DMS 273 (cell line): Measurements from ENCODE around the gene BEGAIN.

Experiments used
- DNase-seq: peaks from one replicate; lab custom pipeline; 2025; ENCODE audit not compliant: unreplicated experiment; lab: John Stamatoyannopoulos, UW

BEGAIN gene

GRCh38 chr14:100570726-100571454 lies 16.3 kb downstream of the BEGAIN start:
- DNase-seq, result no peak

GRCh38 chr14:100569734-100570286 lies 17.4 kb downstream of the BEGAIN start:
- DNase-seq, result no peak

- no peak for DNase-seq
These were observed 18.1 kb downstream of the BEGAIN start for GRCh38 chr14:100568998-100569733.

GRCh38 chr14:100568164-100568997 lies 18.8 kb downstream of the BEGAIN start:
- DNase-seq, result peak; percentile 52

- DNase-seq, result peak; percentile 50
These were observed 19.4 kb downstream of the BEGAIN start for GRCh38 chr14:100567877-100568163.

- DNase-seq, result peak; percentile 50
These were observed 20.0 kb downstream of the BEGAIN start for GRCh38 chr14:100567009-100567876.

GRCh38 chr14:100566586-100566985 lies 20.6 kb downstream of the BEGAIN start:
- no peak for DNase-seq

GRCh38 chr14:100566119-100566518 lies 21.1 kb downstream of the BEGAIN start:
- no peak for DNase-seq

GRCh38 chr14:100565650-100566049 lies 21.6 kb downstream of the BEGAIN start:
- no peak for DNase-seq

GRCh38 chr14:100564512-100564911 lies 22.7 kb downstream of the BEGAIN start:
- no peak for DNase-seq

- no peak for DNase-seq
These were observed 24.5 kb downstream of the BEGAIN start for GRCh38 chr14:100562751-100563150.

GRCh38 chr14:100561005-100561404 lies 26.2 kb downstream of the BEGAIN start:
- no peak for DNase-seq

- DNase-seq, result no peak
These were observed 26.7 kb downstream of the BEGAIN start for GRCh38 chr14:100560471-100560870.

- no peak for DNase-seq
These were observed 27.8 kb downstream of the BEGAIN start for GRCh38 chr14:100559455-100559854.

GRCh38 chr14:100558966-100559365 lies 28.3 kb downstream of the BEGAIN start:
- no peak for DNase-seq

GRCh38 chr14:100558226-100558625 lies 29.0 kb downstream of the BEGAIN start:
- no peak for DNase-seq

- DNase-seq, result peak; percentile 90
These were observed 29.6 kb downstream of the BEGAIN start for GRCh38 chr14:100557658-100558057.

- DNase-seq, result no peak
These were observed 30.2 kb downstream of the BEGAIN start for GRCh38 chr14:100556936-100557505.

- DNase-seq, result no peak
These were observed 31.1 kb downstream of the BEGAIN start for GRCh38 chr14:100556140-100556475.

- DNase-seq, result no peak
These were observed 31.6 kb downstream of the BEGAIN start for GRCh38 chr14:100555436-100556139.
